Activated T-cell treated with anti-CD3 and anti-CD28 coated beads for 4 hours (primary cell): ENCODE results near the gene SDCCAG8.

ENCODE experiments used
- DNase-seq: peaks from one replicate; pipeline ENCODE4 v3.0.0-alpha.2; 2020

SDCCAG8 gene

GRCh38 chr1:243489681-243490546, 234.1 kb downstream of the SDCCAG8 start:
- no peak for DNase-seq

GRCh38 chr1:243490748-243491686, 235.2 kb downstream of the SDCCAG8 start:
- no peak for DNase-seq

- no peak for DNase-seq
These were observed 237.6 kb downstream of the SDCCAG8 start for GRCh38 chr1:243493156-243494129.

GRCh38 chr1:243494741-243495431, 239.0 kb downstream of the SDCCAG8 start:
- no peak for DNase-seq

GRCh38 chr1:243495442-243496186, 239.8 kb downstream of the SDCCAG8 start:
- DNase-seq, result no peak

GRCh38 chr1:243496187-243496646, 240.4 kb downstream of the SDCCAG8 start:
- DNase-seq, result no peak

GRCh38 chr1:243496806-243497205, 241.0 kb downstream of the SDCCAG8 start:
- no peak for DNase-seq

GRCh38 chr1:243497939-243498681, 242.3 kb downstream of the SDCCAG8 start:
- no peak for DNase-seq

GRCh38 chr1:243499248-243499647, 243.4 kb downstream of the SDCCAG8 start:
- no peak for DNase-seq

GRCh38 chr1:243499711-243500110, 243.9 kb downstream of the SDCCAG8 start:
- no peak for DNase-seq

- DNase-seq, result no peak
These were observed 244.7 kb downstream of the SDCCAG8 start for GRCh38 chr1:243500512-243500911.

- no peak for DNase-seq
These were observed 245.2 kb downstream of the SDCCAG8 start for GRCh38 chr1:243501002-243501401.

GRCh38 chr1:243503155-243503554, 247.3 kb downstream of the SDCCAG8 start:
- DNase-seq, result no peak

GRCh38 chr1:243505986-243506689, 250.3 kb downstream of the SDCCAG8 start:
- no peak for DNase-seq

GRCh38 chr1:243507001-243507671, 251.3 kb downstream of the SDCCAG8 start:
- no peak for DNase-seq

- DNase-seq, result no peak
These were observed 251.9 kb downstream of the SDCCAG8 start for GRCh38 chr1:243507672-243508302.

GRCh38 chr1:243508303-243508713, 252.5 kb downstream of the SDCCAG8 start:
- DNase-seq, result no peak

GRCh38 chr1:243508943-243509342, 253.1 kb downstream of the SDCCAG8 start:
- DNase-seq, result no peak
